GM15510 (cell line): Measurements from ENCODE around the gene BPI.

ENCODE experiments used
- POLR2A ChIP-seq: IDR thresholded peaks from 3 replicates; pipeline ENCODE4 v1.6.1; 2011; ENCODE audit warnings: borderline replicate concordance; ENCODE audit not compliant: insufficient read length; ENCODE audit errors: extremely low read depth

BPI gene

DNA sequence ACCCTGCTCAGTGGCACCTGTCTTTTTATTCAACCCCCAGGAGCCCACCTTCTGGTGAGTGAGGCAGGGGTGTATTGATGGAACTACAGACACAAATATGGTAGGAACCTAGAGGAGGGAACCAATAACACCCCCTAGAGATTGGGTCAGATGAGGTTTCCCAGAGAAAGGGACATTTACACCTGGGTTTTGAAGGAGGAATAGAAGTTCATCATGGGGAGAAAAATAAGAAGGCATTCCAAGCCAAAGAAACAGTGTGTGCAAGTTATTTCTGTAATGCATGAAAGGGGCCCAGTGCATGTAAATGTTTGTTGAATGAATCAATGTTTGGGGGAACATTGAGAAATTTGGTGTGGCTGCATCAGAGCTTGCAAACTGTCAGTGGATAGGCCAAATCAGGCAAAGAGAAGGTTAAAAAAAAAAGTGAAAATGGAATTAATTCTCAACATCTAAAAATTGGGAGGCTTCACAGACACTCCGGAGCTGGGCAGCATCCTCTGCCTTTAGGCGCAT is 32.3 kb upstream of the BPI start:
- no peak for TF ChIP-seq POLR2A

GRCh38 chr20:38272398-38272797 is 31.6 kb upstream of the BPI start:
- no peak for TF ChIP-seq POLR2A

GRCh38 chr20:38272961-38273360 is 31.0 kb upstream of the BPI start:
- TF ChIP-seq POLR2A = no peak

- TF ChIP-seq POLR2A = no peak
Measured at GRCh38 chr20:38275815-38276550, 28.0 kb upstream of the BPI start.

DNA sequence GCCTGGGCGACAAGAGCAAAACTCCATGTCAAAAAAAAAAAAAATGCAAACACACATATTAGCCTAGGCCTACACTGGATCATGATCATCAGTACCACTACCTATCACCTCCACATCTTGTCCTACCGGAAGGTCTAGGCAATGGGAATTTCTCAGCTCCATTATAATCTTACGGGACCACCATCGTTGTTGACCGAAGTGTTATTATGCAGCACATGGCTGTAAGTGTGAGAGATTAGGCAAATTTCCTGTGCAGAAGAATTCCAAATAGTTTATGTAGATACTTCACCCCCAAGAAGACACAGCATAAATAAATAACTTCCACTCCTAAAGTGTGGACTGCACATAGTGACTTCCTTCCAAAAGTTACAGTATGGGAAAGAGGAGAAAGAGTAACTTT is 26.7 kb upstream of the BPI start:
- TF ChIP-seq POLR2A = no peak

DNA sequence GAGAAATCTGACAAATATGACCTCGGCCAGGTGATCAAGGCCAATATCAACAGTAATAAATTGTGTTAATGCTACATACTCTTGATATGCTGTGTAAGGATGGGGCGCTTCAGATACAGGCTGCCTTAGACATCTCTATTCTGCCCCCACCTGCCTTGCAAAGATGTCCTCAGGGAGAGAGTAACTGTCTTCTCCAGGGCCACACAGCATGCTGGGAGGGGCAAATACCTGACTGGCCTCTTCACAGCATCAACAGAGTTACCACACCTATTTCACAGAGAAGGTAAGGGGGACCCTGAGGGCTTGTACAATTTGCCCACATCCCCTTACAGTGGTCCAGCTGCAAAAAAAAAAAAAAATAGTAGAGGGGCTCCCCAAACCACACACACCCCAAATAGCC is 26.3 kb upstream of the BPI start:
- TF ChIP-seq POLR2A = no peak

- no peak for TF ChIP-seq POLR2A
Measured at GRCh38 chr20:38278131-38278530, 25.8 kb upstream of the BPI start.

GRCh38 chr20:38278763-38279162 is 25.2 kb upstream of the BPI start:
- TF ChIP-seq POLR2A = no peak

- TF ChIP-seq POLR2A = no peak
Measured at GRCh38 chr20:38283236-38283635, 20.7 kb upstream of the BPI start.

DNA sequence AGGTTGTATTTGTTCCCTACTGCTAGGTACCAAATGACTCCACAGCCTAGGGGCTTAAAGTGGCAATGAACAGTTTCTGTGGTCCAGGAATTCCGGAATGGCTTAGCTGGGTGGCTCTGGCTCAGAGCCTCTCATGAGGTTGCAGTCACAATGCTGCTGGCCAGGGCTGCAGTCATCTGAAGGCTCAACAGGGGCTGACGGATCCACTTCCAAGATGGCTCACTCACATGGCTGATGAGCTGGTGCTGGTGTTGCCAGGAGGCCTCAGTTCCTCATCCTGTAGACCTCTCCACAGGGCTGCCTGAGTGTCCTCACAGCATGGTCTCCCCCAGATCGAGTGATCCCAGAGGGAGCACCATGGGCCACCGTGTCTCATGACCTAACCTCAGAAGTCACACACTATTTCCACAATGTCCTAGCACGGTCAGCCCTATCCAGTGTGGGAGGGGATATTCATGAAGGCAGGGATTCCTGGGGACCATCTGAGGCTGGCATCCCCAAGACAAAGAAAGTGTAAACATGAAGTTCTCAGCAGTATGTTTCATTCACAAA is 19.0 kb upstream of the BPI start:
- no peak for TF ChIP-seq POLR2A

GRCh38 chr20:38286586-38287531 is 17.1 kb upstream of the BPI start:
- no peak for TF ChIP-seq POLR2A

DNA sequence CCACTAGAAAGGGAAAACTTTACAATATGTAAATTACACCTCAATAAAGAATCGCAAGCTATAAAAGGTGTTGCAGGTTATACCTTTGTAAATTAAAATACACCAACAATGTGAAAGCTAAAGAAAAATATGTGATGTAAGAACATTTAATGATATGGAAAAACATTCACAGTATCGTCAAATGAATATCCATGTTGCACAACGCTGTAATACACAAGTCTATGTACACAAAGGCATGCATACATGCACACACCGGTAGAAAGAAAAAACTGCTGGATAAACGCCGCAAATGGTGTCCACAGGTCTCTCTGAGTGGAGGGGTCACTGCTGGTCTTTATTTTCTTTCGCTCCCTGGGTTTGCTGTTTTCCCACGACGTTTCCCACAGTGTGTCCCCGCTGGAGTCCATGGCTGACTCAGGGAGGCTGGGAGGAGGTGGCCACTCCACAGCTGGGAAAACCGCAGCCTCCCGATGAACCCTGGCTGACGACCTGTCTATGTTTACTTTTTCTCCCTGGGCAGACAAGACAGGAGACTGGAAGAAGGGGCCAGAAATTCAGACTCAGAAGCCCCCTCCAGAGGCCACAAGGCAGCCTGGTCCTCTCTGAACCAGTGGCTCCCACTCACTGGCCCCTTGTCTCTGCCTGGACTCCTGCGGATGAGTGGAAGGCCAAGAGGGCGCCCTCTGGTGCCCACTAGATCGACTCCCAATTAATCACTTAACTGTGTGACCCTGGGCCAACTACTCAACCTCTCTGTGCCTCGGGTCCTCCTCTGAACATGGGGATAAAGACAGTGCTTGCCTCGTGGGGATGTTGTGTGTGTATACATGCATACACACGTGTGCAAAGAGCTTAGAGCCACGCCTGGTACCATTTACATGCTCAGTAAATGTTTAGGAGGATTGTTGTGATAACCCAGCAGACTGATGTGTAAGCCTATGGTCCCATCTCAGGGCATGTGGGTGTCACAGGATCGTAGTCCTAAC is 12.8 kb upstream of the BPI start:
- TF ChIP-seq POLR2A = no peak

GRCh38 chr20:38291966-38292365 is 12.0 kb upstream of the BPI start:
- no peak for TF ChIP-seq POLR2A

GRCh38 chr20:38293491-38294065 is 10.4 kb upstream of the BPI start:
- TF ChIP-seq POLR2A = no peak
